H1 (cell line): ENCODE measurements around the gene GALNT5. TPM values are rescaled to one million over a fixed set of nuclear protein-coding genes. Genes with fewer than 3 reads are reported as not detected.
"Not testable (repeated sequence)": the region's sequence is repeated elsewhere in the genome, so short reads cannot be mapped to it uniquely, and the experiment has no call there.

Experiments
- CTCF ChIA-PET: fragments of 300-600 bp; sonication (Branson Sonifier 250); formaldehyde crosslinking; loops from one replicate; lab custom pipeline; 2021; ENCODE audit not compliant: partially characterized antibody; lab: Charles Lee
- POLR2A ChIA-PET: fragments of 300-600 bp; sonication (Branson Sonifier 250); formaldehyde crosslinking; loops from one replicate; lab custom pipeline; 2021; ENCODE audit warnings: inconsistent platforms; ENCODE audit not compliant: partially characterized antibody; lab: Charles Lee
- DNase-seq, 2 experiments: peaks; one replicate each; pipeline versions ENCODE4 v3.0.0 to v3.0.0-alpha.2; 2010 to 2022; ENCODE audit warnings: low spot score in 2 of 2, low read depth in 1 of 2, mixed read lengths in 1 of 2
- FAIRE-seq: peaks from 2 replicates; lab custom pipeline; 2011; peaks lifted over from hg19 to GRCh38; lab: Jason Lieb, UNC
- H2AFZ ChIP-seq: 2 replicates; pipeline ENCODE4 v1.8.1; 2012; ENCODE audit warnings: low read length, inconsistent platforms
- H2AK5ac ChIP-seq: 2 replicates; pipeline ENCODE4 v1.6.1; 2013; ENCODE audit warnings: low read depth, low read length
- H2BK120ac ChIP-seq: replicated peaks from 2 replicates; pipeline ENCODE3; 2013; ENCODE audit warnings: low read depth, low read length, inconsistent platforms
- H2BK12ac ChIP-seq: 2 replicates; pipeline ENCODE4 v1.6.1; 2013; ENCODE audit warnings: low read depth, low read length
- H2BK15ac ChIP-seq: 2 replicates; pipeline ENCODE4 v1.6.1; 2013; ENCODE audit warnings: low read length
- H2BK20ac ChIP-seq: 2 replicates; pipeline ENCODE4 v1.6.1; 2013; ENCODE audit warnings: low read length
- H2BK5ac ChIP-seq: 2 replicates; pipeline ENCODE4 v1.6.1; 2013; ENCODE audit warnings: low read depth, low read length
- H3K14ac ChIP-seq: 2 replicates; pipeline ENCODE4 v1.6.1; 2013; ENCODE audit warnings: inconsistent platforms; ENCODE audit not compliant: insufficient read length
- H3K18ac ChIP-seq: 2 replicates; pipeline ENCODE4 v1.6.1; 2013; ENCODE audit warnings: low read length; ENCODE audit errors: extremely low read depth
- H3K23ac ChIP-seq: 2 replicates; pipeline ENCODE4 v1.6.1; 2013; ENCODE audit warnings: inconsistent platforms; ENCODE audit not compliant: insufficient read length
- H3K23me2 ChIP-seq: 2 replicates; pipeline ENCODE4 v1.6.1; 2013; ENCODE audit warnings: low read depth, low read length
- H3K27ac ChIP-seq: 2 replicates; pipeline ENCODE4 v1.6.1; 2011; ENCODE audit warnings: low read depth, low read length, inconsistent platforms
- H3K27me3 ChIP-seq, 4 experiments: replicated peaks in 1 of 4; 1 replicate in 1 of 4; 2 replicates in 3 of 4; pipeline versions ENCODE4 v1.6.1 to v1.8.1; 2011 to 2013; ENCODE audit warnings: low read length in 3 of 4, mild to moderate bottlenecking in 3 of 4, inconsistent platforms in 2 of 4, mixed read lengths in 2 of 4, moderate library complexity in 1 of 4; ENCODE audit not compliant: control insufficient read depth in 3 of 4, insufficient read depth in 3 of 4; ENCODE audit errors: extremely low read depth in 1 of 4
- H3K36me3 ChIP-seq, 4 experiments: 2 replicates each; pipeline versions ENCODE4 v1.6.1 to v1.8.1; 2011 to 2013; ENCODE audit warnings: mild to moderate bottlenecking in 4 of 4, low read length in 3 of 4, moderate library complexity in 2 of 4, control low read depth in 1 of 4, inconsistent platforms in 1 of 4; ENCODE audit not compliant: insufficient read depth in 4 of 4, control insufficient read depth in 2 of 4
- H3K4ac ChIP-seq: replicated peaks from 2 replicates; pipeline ENCODE3; 2013; ENCODE audit warnings: low read length, low read depth, mixed read lengths, inconsistent platforms; ENCODE audit not compliant: insufficient read length
- H3K4me1 ChIP-seq, 4 experiments: replicated peaks in 1 of 4; 1 replicate in 1 of 4; 2 replicates in 3 of 4; pipeline versions ENCODE4 v1.6.1 to v1.8.1; 2011 to 2013; ENCODE audit warnings: low read length in 3 of 4, inconsistent platforms in 2 of 4, mixed read lengths in 1 of 4; ENCODE audit not compliant: insufficient read depth in 4 of 4, control insufficient read depth in 3 of 4
- H3K4me2 ChIP-seq, 2 experiments: 2 replicates each; pipeline versions ENCODE4 v1.6.1 to v1.8.1; 2011 to 2013; ENCODE audit warnings: low read depth in 2 of 2, low read length in 2 of 2, control low read depth in 1 of 2, inconsistent platforms in 1 of 2, mild to moderate bottlenecking in 1 of 2; ENCODE audit not compliant: insufficient read depth in 1 of 2
- H3K4me3 ChIP-seq, 4 experiments: fragments of 200-600, 300-600 bp in 1 of 4; sonication (generic), shearing (Covaris generic), sonication (Bioruptor Twin) in 1 of 4; 2 replicates each; pipeline versions ENCODE4 v1.5.1 to v1.8.1; 2011 to 2016; ENCODE audit warnings: low read length in 4 of 4, low read depth in 3 of 4, control low read depth in 2 of 4, inconsistent platforms in 2 of 4, mild to moderate bottlenecking in 2 of 4, mixed read lengths in 1 of 4, moderate library complexity in 1 of 4; ENCODE audit not compliant: insufficient read depth in 2 of 4; ENCODE audit errors: extremely low read depth in 1 of 4
- H3K56ac ChIP-seq: replicated peaks from 2 replicates; pipeline ENCODE3; 2013; ENCODE audit warnings: low read depth, mild to moderate bottlenecking, mixed read lengths, low read length, inconsistent platforms; ENCODE audit not compliant: insufficient read length
- H3K79me1 ChIP-seq: 2 replicates; pipeline ENCODE4 v1.6.1; 2013; ENCODE audit warnings: low read depth, low read length, control low read depth
- H3K79me2 ChIP-seq, 2 experiments: 2 replicates each; pipeline versions ENCODE4 v1.6.1 to v1.8.1; 2012 to 2013; ENCODE audit warnings: low read length in 2 of 2, mild to moderate bottlenecking in 2 of 2, inconsistent platforms in 1 of 2; ENCODE audit not compliant: insufficient read depth in 2 of 2, control insufficient read depth in 1 of 2
- H3K9ac ChIP-seq, 4 experiments: replicated peaks in 1 of 4; 1 replicate in 1 of 4; 2 replicates in 3 of 4; pipeline versions ENCODE4 v1.6.1 to v1.8.1; 2011 to 2013; ENCODE audit warnings: low read depth in 3 of 4, low read length in 3 of 4, control low read depth in 2 of 4, mild to moderate bottlenecking in 2 of 4, moderate library complexity in 2 of 4, inconsistent platforms in 1 of 4; ENCODE audit errors: extremely low read depth in 1 of 4
- H3K9me3 ChIP-seq, 2 experiments: 2 replicates each; pipeline versions ENCODE4 v1.6.1 to v1.8.1; 2012 to 2013; ENCODE audit warnings: mild to moderate bottlenecking in 2 of 2, moderate library complexity in 2 of 2, control low read depth in 1 of 2, inconsistent platforms in 1 of 2, low read depth in 1 of 2, low read length in 1 of 2, mixed read lengths in 1 of 2; ENCODE audit not compliant: insufficient read depth in 2 of 2
- H4K20me1 ChIP-seq, 2 experiments: replicated peaks in 1 of 2; 2 replicates each; pipeline versions ENCODE3 to v1.8.1; 2011 to 2013; ENCODE audit warnings: inconsistent platforms in 2 of 2, low read length in 2 of 2, mild to moderate bottlenecking in 1 of 2; ENCODE audit not compliant: insufficient read depth in 2 of 2, control insufficient read depth in 1 of 2
- H4K5ac ChIP-seq: 2 replicates; pipeline ENCODE4 v1.6.1; 2013; ENCODE audit warnings: low read length, low read depth, mixed read lengths, inconsistent platforms; ENCODE audit not compliant: insufficient read length
- H4K8ac ChIP-seq: 2 replicates; pipeline ENCODE4 v1.8.0; 2013; ENCODE audit warnings: mild to moderate bottlenecking, moderate library complexity, low read length, inconsistent platforms; ENCODE audit not compliant: insufficient read depth; ENCODE audit errors: extremely low read depth
- H4K91ac ChIP-seq: replicated peaks from 2 replicates; pipeline ENCODE3; 2013; ENCODE audit warnings: low read length, mixed read lengths, inconsistent platforms; ENCODE audit not compliant: insufficient read length
- WGBS, 2 experiments: shearing (Covaris generic) in 1 of 2; methylation state at CpG; one replicate each; pipeline versions ENCODE4 v1.1.6 to v1.1.7; 2013 to 2015; ENCODE audit warnings: low lambda C conversion rate in 2 of 2, mixed read lengths in 2 of 2, inconsistent platforms in 1 of 2, low coverage in 1 of 2, missing lambda C conversion rate in 1 of 2; ENCODE audit not compliant: insufficient replicate concordance in 2 of 2, insufficient coverage in 1 of 2, insufficient read length in 1 of 2; ENCODE audit errors: extremely low coverage in 1 of 2, missing lambda C conversion rate in 1 of 2; 5-methylcytosine and 5-hydroxymethylcytosine counted together
- polyA plus RNA-seq, 7 experiments: library from polyadenylated mRNA; depleted of rRNA in 3 of 7; stranded (reverse) in 5 of 7; unstranded in 2 of 7; fragments of >200 nt in 5 of 7; fragments of 200-250 nt in 2 of 7; gene quantifications; 1 replicate in 5 of 7; 2 replicates in 1 of 7; 4 replicates in 1 of 7; pipeline versions ENCODE4 v1.2.1 to v1.2.3, GENCODE V29; 2011 to 2013; ENCODE audit warnings: missing spikeins in 2 of 7, mixed read lengths in 2 of 7
- total RNA-seq: library from RNA; stranded (reverse); fragmentation: NEBNext Ultra II Directional; extraction: Animal tissue kit (Norgen Biotek cat#: 25700); gene quantifications from 2 replicates; pipeline ENCODE4 v1.2.1, GENCODE V29; 2021

The GALNT5 gene
- total and polyA plus RNA-seq, 2 of the 8 experiments (the other 6 are each of a cell fraction or from before 2014, with no cell fraction given) = 0.02 to 0.06 TPM

- H3K23me2 ChIP-seq, H2BK5ac ChIP-seq, H3K23ac ChIP-seq, H4K5ac ChIP-seq, POLR2A ChIA-PET, H3K9ac ChIP-seq, H3K27ac ChIP-seq, H4K20me1 ChIP-seq, H3K4me1 ChIP-seq, H3K27me3 ChIP-seq, H4K8ac ChIP-seq, H2BK12ac ChIP-seq, H3K79me1 ChIP-seq, H3K18ac ChIP-seq, FAIRE-seq, H3K4ac ChIP-seq, H2BK20ac ChIP-seq, DNase-seq, H2AK5ac ChIP-seq, H3K36me3 ChIP-seq, H2BK15ac ChIP-seq, H2AFZ ChIP-seq, H3K56ac ChIP-seq, H2BK120ac ChIP-seq, H3K4me2 ChIP-seq, H3K9me3 ChIP-seq, H3K79me2 ChIP-seq, H3K4me3 ChIP-seq, H3K14ac ChIP-seq, H4K91ac ChIP-seq: not testable (repeated sequence)
- WGBS, 2 experiments = 86% methylated on average over 7 of the region's 7 CpGs; no CpG with 5 or more reads in 1 of the 2 experiments
- CTCF ChIA-PET = interaction anchor here (1.0 to 1.6 kb wide), 3 partner anchors 9 to 56 kb away, joined by 3 to 4 read pairs (median 3); no protein-coding TSS in a partner anchor
These were observed 21.8 kb downstream of the GALNT5 start for GRCh38 chr2:157279311-157279710.
